NOMO-1 (cell line): ENCODE data around the gene SYNGR1.
A peak's percentile ranks its signal among the peaks of the same experiment; 100 is the strongest.

Experiments used
- DNase-seq, 2 experiments: peaks; one replicate each; lab custom pipeline; 2025; ENCODE audit not compliant: unreplicated experiment in 2 of 2; lab: John Stamatoyannopoulos, UW

The SYNGR1 gene, protein sequence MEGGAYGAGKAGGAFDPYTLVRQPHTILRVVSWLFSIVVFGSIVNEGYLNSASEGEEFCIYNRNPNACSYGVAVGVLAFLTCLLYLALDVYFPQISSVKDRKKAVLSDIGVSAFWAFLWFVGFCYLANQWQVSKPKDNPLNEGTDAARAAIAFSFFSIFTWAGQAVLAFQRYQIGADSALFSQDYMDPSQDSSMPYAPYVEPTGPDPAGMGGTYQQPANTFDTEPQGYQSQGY

GRCh38 chr22:39349967-39350726 lies at the start of gene SYNGR1:
SYNGR1 (plus strand) TSS chr22:39349991; CDS start chr22:39350011, 20 bp downstream.
- no peak for DNase-seq

DNA sequence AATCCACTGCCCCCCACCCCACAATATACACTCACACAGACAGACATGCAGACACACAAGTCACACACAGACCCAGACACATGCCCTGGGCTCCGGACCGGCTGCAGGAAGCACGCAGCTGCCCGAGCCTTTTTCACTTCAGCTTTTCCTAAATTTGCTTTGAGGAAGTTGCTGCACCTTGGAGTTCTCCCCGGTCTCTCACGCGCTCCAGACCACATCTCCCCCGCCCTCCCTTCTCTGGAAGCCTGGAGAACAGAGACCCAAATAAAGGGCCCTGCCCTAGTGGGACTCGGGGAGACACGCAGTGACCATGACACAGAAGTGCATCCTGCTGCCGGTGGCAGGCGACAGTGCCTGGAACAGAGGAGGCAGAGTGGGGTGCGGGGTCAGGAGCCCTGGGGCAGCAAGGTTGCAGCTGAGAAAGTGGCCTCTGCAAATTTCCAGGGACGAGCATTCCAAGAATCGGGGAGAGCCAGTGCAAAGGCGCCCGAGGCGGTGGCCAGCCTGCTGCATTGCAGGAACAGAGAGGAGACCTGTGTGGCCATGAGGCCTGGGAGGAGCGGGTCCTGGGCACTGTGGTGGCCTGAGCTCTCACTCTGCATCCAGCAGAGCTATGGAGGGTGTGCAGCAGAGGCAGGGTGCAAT lies 49.5 kb upstream of the SYNGR1 start:
- peak; percentile 49 to 65 for DNase-seq

DNA sequence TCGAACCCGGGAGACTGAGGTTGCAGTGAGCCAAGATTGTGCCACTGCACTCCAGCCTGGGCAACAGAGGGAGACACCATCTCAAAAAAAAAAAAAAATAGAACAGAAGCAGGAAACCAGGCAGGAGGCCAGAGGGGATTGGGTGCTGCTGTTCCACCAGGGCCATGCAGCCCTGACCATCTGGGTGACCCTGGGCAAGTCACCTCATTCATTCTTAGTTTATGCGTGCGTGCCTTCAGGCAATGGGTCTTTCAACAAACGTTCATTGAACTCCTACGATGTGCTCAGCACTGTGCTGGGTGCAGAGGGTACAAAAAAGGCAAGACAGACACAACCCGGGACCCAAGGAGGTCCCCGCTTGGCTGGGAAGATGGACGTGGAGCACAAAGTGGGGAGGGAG lies 48.7 kb upstream of the SYNGR1 start:
- DNase-seq: no peak

GRCh38 chr22:39301926-39302325 lies 47.9 kb upstream of the SYNGR1 start:
- DNase-seq: no peak

DNA sequence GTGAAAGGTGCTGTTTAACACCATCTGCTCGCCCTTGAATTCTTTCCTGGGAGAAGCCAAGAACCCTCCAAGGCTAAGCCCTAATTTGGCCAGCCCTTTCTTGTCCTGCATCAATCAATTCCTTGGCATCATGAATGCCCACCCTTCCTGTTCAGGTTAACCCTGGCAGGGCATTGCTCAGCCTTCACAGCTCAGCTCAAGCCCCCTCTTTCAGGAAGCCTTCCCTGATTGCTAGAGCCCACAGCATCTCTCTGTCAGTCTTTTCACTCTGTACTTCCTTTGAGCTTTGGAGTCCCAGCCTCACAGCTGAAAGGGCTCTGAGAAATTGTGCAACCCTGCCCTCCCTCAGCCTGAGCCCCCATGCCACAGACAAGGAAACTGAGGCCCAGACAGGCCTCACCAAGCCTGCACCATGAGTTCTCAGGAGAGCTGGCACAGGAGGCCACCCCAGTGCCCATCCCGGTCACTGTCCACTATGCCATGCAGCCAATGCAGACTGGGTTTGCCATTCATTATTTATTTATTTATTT lies 47.3 kb upstream of the SYNGR1 start:
- DNase-seq: no peak

DNA sequence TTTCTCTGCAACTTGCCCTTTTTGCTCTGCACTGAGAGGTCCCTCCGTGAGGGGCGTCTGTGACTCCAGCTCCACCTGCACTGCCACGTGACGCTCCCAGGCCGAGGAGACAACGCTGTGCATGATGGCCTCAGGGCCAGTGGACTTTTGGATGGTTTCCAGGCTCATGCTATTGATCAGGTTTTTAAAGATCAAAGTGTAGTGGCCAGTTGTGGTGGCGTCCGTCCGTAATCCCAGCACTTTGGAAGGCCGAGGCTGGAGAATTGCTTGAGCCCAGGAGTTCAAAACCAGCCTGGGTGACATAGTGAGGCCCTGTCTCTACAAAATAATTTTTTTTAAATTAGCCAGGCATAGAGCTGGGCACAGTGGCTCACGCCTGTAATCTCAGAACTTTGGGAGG lies 46.4 kb upstream of the SYNGR1 start:
- no peak for DNase-seq

DNA sequence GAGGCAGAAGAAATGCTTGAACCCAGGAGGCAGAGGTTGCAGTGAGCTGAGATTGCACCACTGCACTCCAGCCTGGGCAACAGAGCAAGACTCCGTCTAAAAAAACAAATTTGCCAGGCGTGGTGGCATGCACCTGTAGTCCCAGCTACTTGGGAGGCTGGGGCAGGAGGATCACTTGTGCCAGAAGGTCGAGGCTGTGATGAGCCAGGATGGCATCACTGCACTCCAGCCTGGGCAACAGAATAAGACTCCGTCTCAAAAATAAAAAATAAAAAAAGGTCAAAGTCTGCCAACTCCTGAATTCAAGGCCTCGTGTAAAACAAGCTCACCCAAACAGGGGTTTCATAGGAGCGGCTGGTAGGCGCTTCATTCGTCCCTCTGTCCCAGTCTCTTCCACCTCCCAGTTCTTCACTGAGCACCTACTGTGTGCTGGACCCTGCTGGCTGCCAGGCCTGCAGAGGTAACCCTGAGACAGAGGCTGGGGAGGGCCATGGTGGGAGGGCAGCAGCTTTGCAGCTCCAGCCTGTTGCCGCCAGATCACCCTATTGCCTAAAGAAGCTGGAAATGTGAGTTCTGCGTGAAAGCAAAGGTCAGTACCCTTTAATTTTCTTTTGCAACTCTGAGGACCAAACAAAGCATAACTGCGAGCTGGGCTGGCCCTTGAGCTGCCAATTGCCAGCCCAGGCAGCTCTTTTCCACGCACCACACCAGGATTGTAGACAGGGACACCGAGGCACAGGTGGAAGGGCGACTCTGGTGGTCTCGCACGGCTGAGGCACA lies 45.7 kb upstream of the SYNGR1 start:
- no peak for DNase-seq

DNA sequence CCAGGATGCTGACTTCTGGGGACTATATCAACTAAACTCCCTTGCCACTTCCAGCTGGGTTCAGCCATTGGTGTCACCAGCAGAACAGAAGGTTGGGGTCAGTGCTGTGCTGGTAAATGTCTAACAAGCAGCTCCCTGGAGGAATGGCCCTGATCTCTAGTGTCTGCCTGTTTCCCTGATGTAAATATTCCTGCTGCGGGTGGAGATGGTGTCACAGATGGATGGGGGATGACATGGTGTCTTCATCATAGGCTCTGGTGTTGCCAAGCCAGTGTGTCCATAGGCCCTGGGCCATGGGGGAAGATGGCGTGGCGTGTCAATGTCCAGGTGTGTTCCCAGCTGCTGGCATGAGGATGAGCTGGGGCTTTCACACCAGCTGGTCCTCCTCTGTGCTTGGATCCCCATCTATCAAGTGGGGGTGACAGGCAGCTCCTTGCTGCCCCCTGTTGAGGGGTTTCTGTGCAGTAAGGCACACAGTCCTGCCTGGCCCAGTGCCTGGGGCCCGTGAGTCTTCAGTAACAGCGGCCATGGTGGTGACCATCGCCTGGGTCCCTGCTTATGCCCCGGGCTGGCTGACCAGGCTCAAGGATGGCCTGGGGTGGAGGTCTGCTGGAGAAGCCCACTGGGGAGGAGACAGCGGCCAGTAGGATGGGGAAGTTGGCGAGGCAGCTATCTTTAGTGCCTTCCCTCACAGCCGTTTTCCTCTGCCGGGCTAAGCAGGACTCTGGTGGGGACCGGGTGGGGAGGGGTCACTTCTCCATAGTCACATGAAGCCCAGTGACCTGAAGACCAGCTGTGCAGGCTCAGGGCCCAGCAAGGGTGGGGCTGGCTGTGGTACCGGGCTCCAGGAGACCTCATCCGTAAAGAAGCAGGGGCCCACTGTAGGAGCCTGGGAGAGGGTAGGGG lies 43.1 kb upstream of the SYNGR1 start:
- no peak for DNase-seq

- DNase-seq: peak; percentile 71 to 74
Observed at GRCh38 chr22:39308614-39309363, 41.0 kb upstream of the SYNGR1 start.

DNA sequence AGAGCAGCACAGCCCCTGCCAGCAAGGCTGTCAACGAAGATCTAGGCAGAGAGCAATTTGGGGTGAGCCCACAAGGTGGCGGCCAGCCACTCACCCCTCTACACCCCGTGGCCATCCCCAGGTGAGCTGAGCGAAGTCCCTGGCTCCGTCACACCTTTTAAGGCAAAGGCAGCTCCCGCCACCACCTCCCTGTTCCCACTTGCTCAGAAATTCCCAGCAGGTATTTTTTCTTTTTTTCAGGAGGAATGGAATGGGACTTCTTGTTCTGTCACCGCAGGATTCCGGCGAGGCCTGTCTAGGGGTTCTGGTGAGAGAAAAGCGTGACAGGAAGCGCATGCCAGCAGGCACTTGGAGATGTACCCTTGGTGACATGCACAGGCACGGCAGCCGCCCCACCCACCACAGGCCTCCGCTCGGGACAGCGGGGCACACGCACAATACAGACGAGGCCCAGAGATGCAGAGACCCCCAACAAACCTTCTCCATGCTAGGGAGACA lies 40.4 kb upstream of the SYNGR1 start:
- no peak for DNase-seq

DNA sequence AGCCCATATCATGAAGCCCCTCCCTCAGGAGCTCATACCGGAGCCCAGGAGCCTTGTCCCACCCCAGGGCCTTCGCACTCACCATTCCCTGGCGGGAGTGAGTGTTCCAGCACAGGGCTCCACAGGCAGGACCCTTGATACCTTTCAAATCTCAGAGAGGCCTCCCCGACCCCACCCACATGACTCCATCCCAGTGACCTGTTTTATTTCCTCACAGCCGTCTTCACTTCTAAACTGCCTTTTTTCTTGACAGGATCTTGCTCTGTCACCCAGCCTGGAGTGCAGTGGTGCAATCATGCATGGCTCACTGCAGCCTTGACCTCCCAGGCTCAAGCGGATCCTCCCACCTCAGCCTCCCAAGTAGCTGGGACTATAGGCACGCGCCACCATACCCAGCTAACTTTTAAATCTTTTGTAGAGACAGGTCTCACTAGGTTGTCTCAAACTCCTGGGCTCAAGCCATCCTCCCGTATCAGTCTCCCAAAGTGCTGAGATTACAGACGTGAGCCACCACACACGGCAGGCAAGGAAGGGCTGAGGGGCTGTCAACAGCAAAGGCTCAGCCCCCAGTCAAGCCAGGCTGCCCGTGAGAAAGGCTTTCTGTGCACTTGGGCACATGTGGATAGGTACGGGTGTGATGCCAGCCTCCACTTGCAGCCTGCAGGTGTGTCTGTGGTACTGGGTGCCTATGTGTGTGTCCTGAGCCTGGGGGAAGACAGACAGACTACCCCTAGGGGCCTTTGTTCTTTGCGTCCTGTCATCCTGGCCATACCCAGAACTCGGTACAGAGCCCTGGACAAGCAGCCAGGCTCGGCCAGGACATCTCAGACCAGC lies 39.7 kb upstream of the SYNGR1 start:
- DNase-seq: no peak

GRCh38 chr22:39311592-39312400 lies 38.0 kb upstream of the SYNGR1 start:
- no peak for DNase-seq

GRCh38 chr22:39312410-39312809 lies 37.4 kb upstream of the SYNGR1 start:
- DNase-seq: no peak

- DNase-seq: no peak
Observed at GRCh38 chr22:39313258-39314001, 36.4 kb upstream of the SYNGR1 start.

DNA sequence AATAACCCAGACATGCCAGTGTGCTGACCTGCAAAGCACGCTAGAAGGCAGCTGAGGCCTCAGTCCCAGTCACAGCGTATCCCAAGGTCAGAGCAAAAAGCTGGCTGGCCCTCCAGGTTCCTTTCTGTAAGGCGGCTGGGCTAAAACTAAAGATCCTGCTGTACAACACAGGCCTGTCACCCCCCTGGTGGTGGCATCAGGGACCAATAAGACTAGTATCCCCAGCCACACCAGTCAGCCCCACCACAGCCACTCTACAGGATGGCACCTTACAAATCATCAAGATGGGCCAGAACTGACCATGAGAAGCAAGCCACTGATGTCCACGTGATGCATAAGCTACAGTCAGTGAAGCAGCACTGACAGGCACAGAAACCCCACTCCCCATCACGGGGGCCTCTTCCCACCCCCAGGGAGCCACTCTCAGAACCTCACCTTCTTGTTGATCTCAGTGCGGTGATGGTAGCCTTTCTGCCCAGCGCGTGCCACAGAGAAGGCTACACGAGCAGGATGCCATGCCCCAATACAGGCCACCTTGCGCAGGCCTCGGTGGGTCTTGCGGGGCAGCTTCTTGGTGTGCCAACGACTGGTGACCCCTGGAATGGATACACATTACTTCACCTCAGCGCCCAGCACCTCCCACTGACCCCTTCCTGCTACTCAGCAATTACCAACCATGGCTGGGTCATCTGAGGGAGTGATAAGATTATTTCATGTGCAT lies 35.4 kb upstream of the SYNGR1 start:
- DNase-seq: no peak

GRCh38 chr22:39315389-39315788 lies 34.4 kb upstream of the SYNGR1 start:
- no peak for DNase-seq
